Osteoblast (primary cell): ENCODE data around the gene AMOTL2. TPM values are rescaled to one million over a fixed set of nuclear protein-coding genes. Genes with fewer than 3 reads are reported as not detected.

Source experiments
- DNase-seq: peaks from one replicate; pipeline ENCODE4 v3.0.0; 2011; ENCODE audit warnings: low spot score, mixed read lengths; ENCODE audit not compliant: insufficient read length; ENCODE audit errors: missing footprints
- H2AFZ ChIP-seq: 2 replicates; pipeline ENCODE4 v1.6.0; 2011; ENCODE audit warnings: mild to moderate bottlenecking, low read length
- H3K27ac ChIP-seq: 2 replicates; pipeline ENCODE4 v1.5.1; 2011; ENCODE audit warnings: mild to moderate bottlenecking, low read depth, low read length, moderate library complexity
- H3K27me3 ChIP-seq: 2 replicates; pipeline ENCODE4 v1.6.0; 2012; ENCODE audit warnings: mild to moderate bottlenecking, control low read depth, inconsistent platforms, low read length, moderate library complexity; ENCODE audit not compliant: insufficient read depth
- H3K36me3 ChIP-seq: 2 replicates; pipeline ENCODE4 v1.5.1; 2011; ENCODE audit warnings: mild to moderate bottlenecking, low read length, control low read depth, moderate library complexity; ENCODE audit not compliant: insufficient read depth
- H3K4me1 ChIP-seq: 2 replicates; pipeline ENCODE4 v1.5.1; 2011; ENCODE audit warnings: mild to moderate bottlenecking, low read length, control low read depth, moderate library complexity; ENCODE audit not compliant: insufficient read depth
- H3K4me2 ChIP-seq: 2 replicates; pipeline ENCODE4 v1.6.0; 2011; ENCODE audit warnings: mild to moderate bottlenecking, low read length; ENCODE audit not compliant: insufficient read depth
- H3K4me3 ChIP-seq: fragments of 200-600 bp; sonication (generic); 3 replicates; pipeline ENCODE4 v1.5.1; 2012; ENCODE audit warnings: mild to moderate bottlenecking, low read length, inconsistent platforms; ENCODE audit not compliant: insufficient read depth
- H3K79me2 ChIP-seq: 2 replicates; pipeline ENCODE4 v1.6.0; 2012; ENCODE audit warnings: mild to moderate bottlenecking, low read length, control low read depth, inconsistent platforms; ENCODE audit not compliant: insufficient read depth
- H3K9me3 ChIP-seq: 2 replicates; pipeline ENCODE4 v1.5.1; 2011; ENCODE audit warnings: low read depth, low read length, control low read depth
- H4K20me1 ChIP-seq: 2 replicates; pipeline ENCODE4 v1.6.0; 2012; ENCODE audit warnings: mild to moderate bottlenecking, low read length, control low read depth; ENCODE audit not compliant: insufficient read depth
- total RNA-seq: library from RNA; depleted of rRNA; stranded (reverse); fragments of >200 nt; gene quantifications from 2 replicates; pipeline ENCODE4 v1.2.3, GENCODE V29; 2012
- TF ChIP-seq, protein P1 (sequence below): IDR thresholded peaks from 2 replicates; pipeline ENCODE4 v1.5.1; 2011; ENCODE audit warnings: mild to moderate bottlenecking, low read depth, low read length, moderate library complexity; ENCODE audit errors: extremely low read depth

Gene AMOTL2
- total RNA-seq, 1 donor: 300 TPM

DNA sequence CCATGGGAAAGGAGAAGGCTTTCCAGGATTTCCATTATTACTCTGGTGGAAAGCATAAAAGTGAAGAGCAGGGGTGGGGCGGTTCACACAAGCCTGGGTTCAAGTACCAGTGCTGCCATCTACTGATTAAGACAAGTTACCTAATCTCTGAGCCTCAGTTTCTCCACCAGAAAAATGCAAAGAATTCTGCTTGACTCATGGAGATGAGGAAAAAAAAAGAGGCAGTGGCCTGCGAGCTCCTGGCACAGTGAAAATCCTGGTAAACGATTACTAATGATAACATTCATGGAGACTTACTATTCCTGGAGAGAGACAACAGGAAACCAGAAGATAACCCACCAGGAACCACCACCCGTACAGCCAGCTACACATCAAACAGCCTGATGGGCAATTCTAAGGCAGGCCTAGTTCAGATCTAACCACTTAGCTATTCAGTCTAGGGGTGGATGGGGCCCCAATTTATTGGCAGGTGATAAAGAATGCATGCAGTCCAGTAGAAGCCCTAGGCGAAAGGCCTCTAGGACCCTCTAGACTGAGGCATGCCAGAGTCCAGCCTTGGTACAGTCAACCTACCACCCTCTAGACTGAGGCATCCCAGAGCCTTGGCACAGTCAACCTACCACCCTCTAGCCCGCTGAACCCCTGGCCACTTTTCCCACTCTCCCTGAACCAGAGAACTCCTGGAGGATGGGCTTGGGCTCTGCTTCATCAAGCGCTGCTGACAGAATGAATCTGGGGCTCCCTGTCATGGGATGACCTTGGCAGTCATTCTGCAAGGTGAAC, 2.5 kb downstream of the AMOTL2 start:
- DNase-seq: peak; percentile 94
- H3K4me1 ChIP-seq: peaks cover 65% of the 10 kb centered on the region
- no peaks in the 10 kb centered on the region for H3K9me3 ChIP-seq
- H3K79me2 ChIP-seq: peaks cover 74% of the 10 kb centered on the region
- peak overlapping the region; percentile 97 for H3K4me2 ChIP-seq
- no peaks in the 10 kb centered on the region for H3K27me3 ChIP-seq
- H3K27ac ChIP-seq: peak overlapping the region; percentile 99
- TF ChIP-seq, protein P1, sequence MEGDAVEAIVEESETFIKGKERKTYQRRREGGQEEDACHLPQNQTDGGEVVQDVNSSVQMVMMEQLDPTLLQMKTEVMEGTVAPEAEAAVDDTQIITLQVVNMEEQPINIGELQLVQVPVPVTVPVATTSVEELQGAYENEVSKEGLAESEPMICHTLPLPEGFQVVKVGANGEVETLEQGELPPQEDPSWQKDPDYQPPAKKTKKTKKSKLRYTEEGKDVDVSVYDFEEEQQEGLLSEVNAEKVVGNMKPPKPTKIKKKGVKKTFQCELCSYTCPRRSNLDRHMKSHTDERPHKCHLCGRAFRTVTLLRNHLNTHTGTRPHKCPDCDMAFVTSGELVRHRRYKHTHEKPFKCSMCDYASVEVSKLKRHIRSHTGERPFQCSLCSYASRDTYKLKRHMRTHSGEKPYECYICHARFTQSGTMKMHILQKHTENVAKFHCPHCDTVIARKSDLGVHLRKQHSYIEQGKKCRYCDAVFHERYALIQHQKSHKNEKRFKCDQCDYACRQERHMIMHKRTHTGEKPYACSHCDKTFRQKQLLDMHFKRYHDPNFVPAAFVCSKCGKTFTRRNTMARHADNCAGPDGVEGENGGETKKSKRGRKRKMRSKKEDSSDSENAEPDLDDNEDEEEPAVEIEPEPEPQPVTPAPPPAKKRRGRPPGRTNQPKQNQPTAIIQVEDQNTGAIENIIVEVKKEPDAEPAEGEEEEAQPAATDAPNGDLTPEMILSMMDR: peak; percentile 28
- no peak overlapping the region for H2AFZ ChIP-seq
- peaks cover 65% of the 10 kb centered on the region for H3K36me3 ChIP-seq
- H3K4me3 ChIP-seq: peak overlapping the region; percentile 98
- H4K20me1 ChIP-seq: peaks cover 66% of the 10 kb centered on the region

DNA sequence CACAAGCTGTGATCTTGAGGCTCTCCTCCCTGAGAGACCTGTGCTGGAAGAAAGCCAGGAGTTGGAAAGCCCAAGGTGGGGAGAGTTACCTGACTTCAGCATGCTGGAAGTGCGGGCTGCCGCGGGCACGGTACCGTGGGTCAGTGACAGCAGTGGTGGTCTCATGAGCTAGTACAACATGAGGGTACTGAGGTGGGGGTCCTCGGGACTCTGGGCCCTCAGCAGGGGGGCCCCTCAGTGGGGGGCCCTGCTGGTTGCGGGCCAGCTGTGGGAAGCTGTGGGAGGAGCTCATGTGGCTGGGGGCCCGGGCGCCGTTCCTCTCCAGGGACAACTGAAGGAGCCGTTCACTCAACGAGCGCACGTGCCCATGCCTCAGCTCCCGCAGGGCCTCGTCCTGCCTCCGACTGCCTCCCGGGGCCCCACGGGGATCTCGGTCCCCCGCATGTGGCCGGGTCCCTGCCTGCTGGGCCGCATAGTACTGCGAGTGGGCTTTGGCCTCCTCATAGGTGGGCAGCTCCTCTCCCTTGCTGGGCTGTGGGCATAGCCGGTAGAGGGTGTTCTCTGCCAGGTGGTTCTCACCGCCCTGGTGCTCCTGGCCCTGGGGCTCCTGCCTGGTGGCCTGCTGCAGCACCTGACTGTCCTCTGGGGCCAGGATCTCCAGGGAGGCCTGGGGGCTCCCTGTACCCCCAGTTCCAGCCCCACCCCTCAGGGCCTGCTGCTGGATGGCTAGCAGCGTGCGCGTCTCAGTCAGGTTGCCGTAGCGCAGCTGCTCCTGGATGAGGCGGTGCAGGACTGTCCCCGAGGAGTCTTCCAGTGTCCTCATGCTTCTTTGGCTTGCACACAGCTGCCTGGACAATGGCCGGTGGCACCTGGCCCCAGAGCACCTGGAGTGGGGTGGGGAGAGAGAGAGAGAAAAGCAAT, 3.4 kb downstream of the AMOTL2 start:
- DNase-seq: peak; percentile 76
- Histone ChIP-seq H3K79me2 (peaks cover 82% of the 10 kb centered on the region), H3K27ac (peak overlapping the region; percentile 99), H3K4me3 (peak overlapping the region; percentile 98), H2AFZ (no peak overlapping the region), H3K36me3 (peaks cover 74% of the 10 kb centered on the region), H3K4me1 (peaks cover 74% of the 10 kb centered on the region), H3K4me2 (peak overlapping the region; percentile 97), H3K9me3 (no peaks in the 10 kb centered on the region), H4K20me1 (peaks cover 72% of the 10 kb centered on the region), H3K27me3 (no peaks in the 10 kb centered on the region)
- TF ChIP-seq, protein P1: no peak

DNA sequence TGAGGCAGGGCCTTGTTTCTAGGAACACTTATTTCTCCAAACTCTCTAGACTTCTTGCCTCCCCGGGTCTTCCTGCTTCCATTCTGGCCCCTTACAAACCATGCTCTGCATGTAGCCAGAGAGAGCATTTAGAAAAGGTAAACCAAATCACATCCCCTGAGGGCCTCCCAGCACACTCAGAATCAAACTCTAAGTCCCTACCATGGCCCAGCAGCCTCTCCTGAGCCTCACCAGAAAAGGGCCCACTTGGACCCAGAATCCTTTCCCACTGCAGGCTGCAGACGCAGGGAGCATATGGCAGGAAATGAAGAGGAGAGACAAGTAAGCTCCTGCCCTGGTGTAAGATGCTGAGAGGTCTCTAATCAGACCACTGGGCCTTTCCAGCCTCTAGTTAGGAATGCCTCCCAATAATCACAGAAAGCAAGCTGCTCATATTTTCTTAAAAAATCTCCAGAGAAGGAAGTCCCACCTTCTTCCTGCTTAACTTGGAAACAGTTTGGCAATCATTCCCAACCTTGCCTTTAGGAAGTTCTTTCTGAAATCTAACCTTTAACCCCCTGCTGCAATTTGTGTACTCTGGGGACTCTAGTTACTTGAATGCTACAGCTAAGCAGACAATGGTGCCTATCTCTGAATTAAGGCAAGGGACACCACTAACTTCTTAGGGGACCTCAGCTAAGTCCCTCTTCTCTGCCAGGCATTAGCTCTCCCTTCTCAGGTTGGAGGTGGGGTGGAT, 4.2 kb downstream of the AMOTL2 start:
- Histone ChIP-seq H3K4me3 (peak overlapping the region; percentile 98), H3K9me3 (no peaks in the 10 kb centered on the region), H3K27me3 (no peaks in the 10 kb centered on the region), H3K27ac (peak overlapping the region; percentile 99), H2AFZ (no peak overlapping the region), H3K4me2 (peak overlapping the region; percentile 97), H3K4me1 (peaks cover 78% of the 10 kb centered on the region), H4K20me1 (peaks cover 80% of the 10 kb centered on the region), H3K36me3 (peaks cover 82% of the 10 kb centered on the region), H3K79me2 (peaks cover 87% of the 10 kb centered on the region)
- DNase-seq: peak; percentile 83
- TF ChIP-seq, protein P1: no peak
